Activated CD4-positive, alpha-beta memory T cell treated with anti-CD3 and anti-CD28 coated beads, Interleukin-2, amount 10 ng/mL, durations not matched to agents 7 days and 5 days (primary cell): ENCODE measurements around the gene CCDC27. TPM values are rescaled to one million over a fixed set of nuclear protein-coding genes. Genes with fewer than 3 reads are reported as not detected.

ENCODE experiments used
- CTCF ChIA-PET: fragments of 350-600 bp; sonication (Branson Sonifier 250); formaldehyde crosslinking; loops from one replicate; lab custom pipeline; 2021; ENCODE audit warnings: antibody characterized with exemption, inconsistent platforms; lab: Charles Lee
- POLR2A ChIA-PET: fragments of 350-600 bp; sonication (Branson Sonifier 250); formaldehyde crosslinking; loops from one replicate; lab custom pipeline; 2021; ENCODE audit warnings: antibody characterized with exemption; lab: Charles Lee
- DNase-seq: peaks from one replicate; pipeline ENCODE4 v3.0.0-alpha.2; 2020
- H3K27ac Mint-ChIP-seq: one replicate; pipeline ENCODE4 v1.8.0; 2021; ENCODE audit warnings: mild to moderate bottlenecking, mixed read lengths
- H3K27me3 Mint-ChIP-seq: one replicate; pipeline ENCODE4 v1.8.0; 2021; ENCODE audit warnings: mixed read lengths
- H3K36me3 Mint-ChIP-seq: one replicate; pipeline ENCODE4 v1.8.0; 2021; ENCODE audit warnings: low read depth, mixed read lengths
- H3K4me1 Mint-ChIP-seq: one replicate; pipeline ENCODE4 v1.8.0; 2021; ENCODE audit warnings: mixed read lengths
- H3K4me3 Mint-ChIP-seq: one replicate; pipeline ENCODE4 v1.8.0; 2021; ENCODE audit warnings: mild to moderate bottlenecking, mixed read lengths
- H3K9me3 Mint-ChIP-seq: one replicate; pipeline ENCODE4 v1.8.0; 2021; ENCODE audit warnings: mixed read lengths
- total RNA-seq, 2 experiments: library from RNA; stranded (reverse); gene quantifications; one replicate each; pipeline ENCODE4 v1.2.3, GENCODE V29; 2021

The CCDC27 gene
- total RNA-seq: not detected

GRCh38 chr1:3752400-3752945 lies at the start of gene CCDC27:
TSS of gene CCDC27 (plus strand) at chr1:3752450. CDS start at chr1:3752482, 32 bp downstream.
- Mint-ChIP-seq H3K9me3 (no peaks in the 10 kb centered on the region), H3K4me3 (no peak within 1 kb of the TSS), H3K27ac (no peak within 1 kb of the TSS), H3K36me3 (no peaks in the 10 kb centered on the region), H3K4me1 (peaks cover 12% of the 10 kb centered on the region), H3K27me3 (no peaks in the 10 kb centered on the region)
- ChIA-PET CTCF (no interaction called here), POLR2A (no interaction called here)
- DNase-seq: no peak

- POLR2A ChIA-PET: no interaction called here
- H3K4me1 Mint-ChIP-seq: peaks cover 3% of the 10 kb centered on the region
These were observed 49.7 kb upstream of the CCDC27 start for GRCh38 chr1:3702528-3702927.

GRCh38 chr1:3702990-3703728 lies 49.1 kb upstream of the CCDC27 start:
- Mint-ChIP-seq H3K4me1 (peaks cover 3% of the 10 kb centered on the region), H3K4me3 (no peak overlapping the region), H3K36me3 (no peaks in the 10 kb centered on the region), H3K27ac (no peak overlapping the region), H3K9me3 (no peaks in the 10 kb centered on the region), H3K27me3 (peaks cover 2% of the 10 kb centered on the region)
- ChIA-PET POLR2A (no interaction called here), CTCF (no interaction called here)
- DNase-seq: no peak

More at GRCh38 chr1:3702528-3702927, 49.7 kb upstream of the CCDC27 start:
- no peak for DNase-seq
- Mint-ChIP-seq H3K9me3 (no peaks in the 10 kb centered on the region), H3K36me3 (no peaks in the 10 kb centered on the region), H3K4me3 (no peak overlapping the region), H3K27me3 (peaks cover 2% of the 10 kb centered on the region), H3K27ac (no peak overlapping the region)
- CTCF ChIA-PET: no interaction called here

- Mint-ChIP-seq H3K4me3 (no peak overlapping the region), H3K36me3 (no peaks in the 10 kb centered on the region), H3K4me1 (peaks cover 3% of the 10 kb centered on the region), H3K27me3 (peaks cover 2% of the 10 kb centered on the region), H3K27ac (no peak overlapping the region), H3K9me3 (no peaks in the 10 kb centered on the region)
- POLR2A ChIA-PET: no interaction called here
- DNase-seq: no peak
- CTCF ChIA-PET: no interaction called here
These were observed 48.4 kb upstream of the CCDC27 start for GRCh38 chr1:3703786-3704371.

- H3K27me3 Mint-ChIP-seq: peaks cover 4% of the 10 kb centered on the region
- no peak overlapping the region for H3K4me3 Mint-ChIP-seq
- H3K36me3 Mint-ChIP-seq: no peaks in the 10 kb centered on the region
- POLR2A ChIA-PET: no interaction called here
- DNase-seq: no peak
- H3K27ac Mint-ChIP-seq: no peak overlapping the region
- H3K4me1 Mint-ChIP-seq: peaks cover 3% of the 10 kb centered on the region
- H3K9me3 Mint-ChIP-seq: no peaks in the 10 kb centered on the region
- CTCF ChIA-PET: no interaction called here
These were observed 46.8 kb upstream of the CCDC27 start for GRCh38 chr1:3705341-3705950.

- POLR2A ChIA-PET: no interaction called here
- H3K36me3 Mint-ChIP-seq: no peaks in the 10 kb centered on the region
- CTCF ChIA-PET: no interaction called here
- no peak for DNase-seq
- H3K27me3 Mint-ChIP-seq: peaks cover 5% of the 10 kb centered on the region
- no peak overlapping the region for H3K27ac Mint-ChIP-seq
- peaks cover 3% of the 10 kb centered on the region for H3K4me1 Mint-ChIP-seq
- no peaks in the 10 kb centered on the region for H3K9me3 Mint-ChIP-seq
- H3K4me3 Mint-ChIP-seq: no peak overlapping the region
These were observed 45.5 kb upstream of the CCDC27 start for GRCh38 chr1:3706651-3707297.

- ChIA-PET POLR2A (no interaction called here), CTCF (no interaction called here)
- peaks cover 6% of the 10 kb centered on the region for H3K27me3 Mint-ChIP-seq
- H3K36me3 Mint-ChIP-seq: no peaks in the 10 kb centered on the region
- H3K27ac Mint-ChIP-seq: no peak overlapping the region
- DNase-seq: no peak
- H3K4me1 Mint-ChIP-seq: peaks cover 3% of the 10 kb centered on the region
- H3K9me3 Mint-ChIP-seq: no peaks in the 10 kb centered on the region
- H3K4me3 Mint-ChIP-seq: no peak overlapping the region
These were observed 44.8 kb upstream of the CCDC27 start for GRCh38 chr1:3707298-3707938.

- Mint-ChIP-seq H3K27me3 (peaks cover 6% of the 10 kb centered on the region), H3K9me3 (no peaks in the 10 kb centered on the region), H3K4me1 (peaks cover 3% of the 10 kb centered on the region), H3K4me3 (no peak overlapping the region), H3K27ac (no peak overlapping the region), H3K36me3 (no peaks in the 10 kb centered on the region)
- no peak for DNase-seq
- CTCF ChIA-PET: no interaction called here
- POLR2A ChIA-PET: no interaction called here
These were observed 44.3 kb upstream of the CCDC27 start for GRCh38 chr1:3707939-3708328.

- ChIA-PET POLR2A (no interaction called here), CTCF (no interaction called here)
- Mint-ChIP-seq H3K4me1 (peaks cover 3% of the 10 kb centered on the region), H3K36me3 (no peaks in the 10 kb centered on the region), H3K9me3 (no peaks in the 10 kb centered on the region), H3K4me3 (no peak overlapping the region), H3K27me3 (peaks cover 6% of the 10 kb centered on the region), H3K27ac (no peak overlapping the region)
- DNase-seq: no peak
These were observed 43.5 kb upstream of the CCDC27 start for GRCh38 chr1:3708791-3709190.

GRCh38 chr1:3710251-3710650 lies 42.0 kb upstream of the CCDC27 start:
- H3K27me3 Mint-ChIP-seq: peaks cover 4% of the 10 kb centered on the region
- H3K27ac Mint-ChIP-seq: no peak overlapping the region
- ChIA-PET CTCF (no interaction called here), POLR2A (no interaction called here)
- no peaks in the 10 kb centered on the region for H3K4me1 Mint-ChIP-seq
- no peaks in the 10 kb centered on the region for H3K9me3 Mint-ChIP-seq
- H3K36me3 Mint-ChIP-seq: no peaks in the 10 kb centered on the region
- DNase-seq: no peak
- H3K4me3 Mint-ChIP-seq: no peak overlapping the region

- no peak overlapping the region for H3K27ac Mint-ChIP-seq
- H3K4me3 Mint-ChIP-seq: no peak overlapping the region
- no peaks in the 10 kb centered on the region for H3K4me1 Mint-ChIP-seq
- H3K27me3 Mint-ChIP-seq: peaks cover 4% of the 10 kb centered on the region
- CTCF ChIA-PET: interaction anchor here (1.1 kb wide), 1 partner anchor 13 kb away, joined by 5 read pairs; no protein-coding TSS in a partner anchor
- no peak for DNase-seq
- POLR2A ChIA-PET: no interaction called here
- H3K36me3 Mint-ChIP-seq: no peaks in the 10 kb centered on the region
- H3K9me3 Mint-ChIP-seq: no peaks in the 10 kb centered on the region
These were observed 40.9 kb upstream of the CCDC27 start for GRCh38 chr1:3711381-3711779.

GRCh38 chr1:3711780-3712451 lies 40.3 kb upstream of the CCDC27 start:
- Mint-ChIP-seq H3K27me3 (peaks cover 4% of the 10 kb centered on the region), H3K4me1 (no peaks in the 10 kb centered on the region), H3K36me3 (no peaks in the 10 kb centered on the region), H3K27ac (no peak overlapping the region), H3K9me3 (no peaks in the 10 kb centered on the region), H3K4me3 (no peak overlapping the region)
- CTCF ChIA-PET: interaction anchor here (1.1 kb wide), 1 partner anchor 13 kb away, joined by 5 read pairs; no protein-coding TSS in a partner anchor
- POLR2A ChIA-PET: no interaction called here
- no peak for DNase-seq
